GM10248 (cell line): ENCODE results near the gene CENPT.
"Not testable (repeated sequence)": the region's sequence is repeated elsewhere in the genome, so short reads cannot be mapped to it uniquely, and the experiment has no call there.

Experiments
- CTCF ChIA-PET: fragments of 300-600 bp; sonication (Branson Sonifier 250); formaldehyde crosslinking; extraction: SDS; loops from one replicate; lab custom pipeline; 2021; ENCODE audit warnings: antibody characterized with exemption; lab: Yijun Ruan, JAX
- POLR2A ChIA-PET: fragments of 350-650 bp; sonication (Branson Sonifier 250); formaldehyde crosslinking; extraction: SDS; loops from one replicate; lab custom pipeline; 2020; ENCODE audit warnings: antibody characterized with exemption; lab: Yijun Ruan, JAX
- DNase-seq: peaks from one replicate; pipeline ENCODE4 v3.0.0; 2012; ENCODE audit errors: extremely low spot score
- TF ChIP-seq, protein P1 (sequence below): IDR thresholded peaks from 2 replicates; pipeline ENCODE4 v1.5.1; 2012; ENCODE audit warnings: mild to moderate bottlenecking, low read depth; ENCODE audit errors: extremely low read depth, missing control alignments, control extremely low read depth

Gene CENPT

DNA sequence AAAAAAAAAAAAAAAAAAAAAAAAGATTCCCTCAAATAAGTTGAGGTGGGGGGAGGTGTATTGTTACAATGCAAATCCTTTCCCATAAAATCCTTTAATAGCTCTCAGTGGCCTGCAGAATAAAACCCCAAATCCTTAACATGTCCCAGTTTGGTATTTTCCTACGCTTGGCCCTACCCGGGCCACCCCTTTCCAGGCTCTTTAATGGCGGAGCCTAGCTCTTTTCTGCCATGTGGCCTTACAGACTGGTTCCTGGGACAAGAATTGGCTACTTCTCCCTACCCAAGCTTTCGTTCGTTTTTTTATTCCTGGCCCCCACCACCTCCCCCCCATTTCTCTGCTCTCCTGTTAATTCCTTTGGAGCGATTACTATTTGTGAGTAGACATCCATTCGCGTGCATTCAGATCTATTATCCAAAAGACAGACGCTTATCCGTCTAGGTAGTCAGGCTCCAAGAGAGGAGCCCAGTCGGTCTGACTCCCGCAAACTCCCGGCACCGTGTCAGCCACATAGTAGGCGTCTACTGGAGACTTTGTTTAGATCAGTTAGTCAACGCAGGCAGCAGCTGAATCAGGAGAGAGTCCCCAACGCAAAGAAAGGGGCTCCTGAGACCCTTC is 6.2 kb downstream of the CENPT start:
- TF ChIP-seq, protein P1, sequence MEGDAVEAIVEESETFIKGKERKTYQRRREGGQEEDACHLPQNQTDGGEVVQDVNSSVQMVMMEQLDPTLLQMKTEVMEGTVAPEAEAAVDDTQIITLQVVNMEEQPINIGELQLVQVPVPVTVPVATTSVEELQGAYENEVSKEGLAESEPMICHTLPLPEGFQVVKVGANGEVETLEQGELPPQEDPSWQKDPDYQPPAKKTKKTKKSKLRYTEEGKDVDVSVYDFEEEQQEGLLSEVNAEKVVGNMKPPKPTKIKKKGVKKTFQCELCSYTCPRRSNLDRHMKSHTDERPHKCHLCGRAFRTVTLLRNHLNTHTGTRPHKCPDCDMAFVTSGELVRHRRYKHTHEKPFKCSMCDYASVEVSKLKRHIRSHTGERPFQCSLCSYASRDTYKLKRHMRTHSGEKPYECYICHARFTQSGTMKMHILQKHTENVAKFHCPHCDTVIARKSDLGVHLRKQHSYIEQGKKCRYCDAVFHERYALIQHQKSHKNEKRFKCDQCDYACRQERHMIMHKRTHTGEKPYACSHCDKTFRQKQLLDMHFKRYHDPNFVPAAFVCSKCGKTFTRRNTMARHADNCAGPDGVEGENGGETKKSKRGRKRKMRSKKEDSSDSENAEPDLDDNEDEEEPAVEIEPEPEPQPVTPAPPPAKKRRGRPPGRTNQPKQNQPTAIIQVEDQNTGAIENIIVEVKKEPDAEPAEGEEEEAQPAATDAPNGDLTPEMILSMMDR = no peak
- CTCF ChIA-PET = interaction anchor here (0.7 to 1.5 kb wide), 7 partner anchors 8 to 231 kb away, joined by 3 to 10 read pairs (median 3); no protein-coding TSS in a partner anchor
- POLR2A ChIA-PET = no interaction called here
- DNase-seq = no peak

DNA sequence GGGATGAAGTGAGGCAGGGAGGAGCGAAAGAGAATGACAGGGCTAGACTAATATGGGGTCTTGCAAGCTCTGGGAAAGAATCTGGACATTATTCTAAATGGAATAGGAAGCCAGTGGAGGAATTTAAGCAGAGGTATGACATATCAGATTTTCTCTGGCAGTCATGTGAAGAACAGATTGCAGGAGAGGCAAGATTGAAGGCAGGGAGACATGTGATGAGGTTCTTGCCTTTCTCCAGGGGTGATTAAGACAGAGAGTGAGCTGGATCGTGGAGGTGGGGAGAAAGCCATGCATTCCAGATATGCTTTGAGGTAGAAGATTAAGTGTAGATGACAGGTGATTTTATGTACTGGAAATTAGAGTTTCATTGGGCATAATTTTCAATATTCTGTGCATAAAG is 9.7 kb downstream of the CENPT start:
- DNase-seq = no peak
- POLR2A ChIA-PET = no interaction called here
- CTCF ChIA-PET = interaction anchor here (1.0 to 2.5 kb wide), 5 partner anchors 8 to 165 kb away, joined by 3 to 13 read pairs (median 4); partner anchors contain the start of gene NUTF2
- TF ChIP-seq, protein P1 = no peak

DNA sequence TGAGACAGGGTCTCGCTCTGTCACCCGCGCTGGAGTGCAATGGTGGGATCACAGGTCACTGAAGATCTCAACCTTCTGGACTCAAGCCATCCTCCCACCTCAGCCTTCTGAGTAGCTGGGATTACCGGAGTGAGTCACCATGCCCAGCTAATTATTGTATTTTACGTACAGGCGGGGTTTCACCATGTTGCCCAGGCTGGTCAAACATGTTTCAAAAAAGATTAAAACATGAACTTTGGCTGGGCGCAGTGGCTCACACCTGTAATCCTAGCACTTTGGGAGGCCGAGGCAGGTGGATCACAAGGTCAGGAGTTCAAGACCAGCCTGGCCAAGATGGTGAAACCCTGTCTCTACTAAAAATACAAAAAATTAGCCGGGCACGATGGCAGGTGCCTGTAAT is 10.3 kb downstream of the CENPT start:
- POLR2A ChIA-PET, DNase-seq: not testable (repeated sequence)
- CTCF ChIA-PET = interaction anchor here (1.0 to 2.5 kb wide), 5 partner anchors 9 to 164 kb away, joined by 3 to 13 read pairs (median 4); partner anchors contain the start of gene NUTF2

DNA sequence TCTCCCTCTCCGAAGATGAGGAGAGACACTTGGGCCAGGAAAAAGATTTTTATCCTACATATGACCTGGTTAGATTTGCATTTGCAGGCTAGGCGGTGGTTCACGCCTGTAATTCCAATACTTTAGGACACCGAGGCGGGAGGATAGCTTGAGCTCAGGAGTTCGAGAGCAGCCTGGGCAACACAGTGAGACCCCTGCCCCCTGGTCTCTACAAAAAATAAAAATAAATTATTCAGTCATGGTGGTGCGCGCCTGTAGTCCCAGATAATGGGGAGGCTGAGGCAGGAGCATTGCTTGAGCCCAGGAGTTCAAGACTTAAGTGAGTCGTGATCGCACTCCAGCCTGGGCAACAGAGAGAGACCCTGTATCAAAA is 13.3 kb downstream of the CENPT start:
- ChIA-PET POLR2A (interaction anchor here (0.6 to 1.0 kb wide), 2 partner anchors 10 to 16 kb away, joined by 3 read pairs; no protein-coding TSS in a partner anchor), CTCF (interaction anchor here (0.7 to 11.3 kb wide), 6 partner anchors 9 to 313 kb away, joined by 3 to 159 read pairs (median 4); no protein-coding TSS in a partner anchor)
- TF ChIP-seq, protein P1 = no peak
- DNase-seq = no peak

DNA sequence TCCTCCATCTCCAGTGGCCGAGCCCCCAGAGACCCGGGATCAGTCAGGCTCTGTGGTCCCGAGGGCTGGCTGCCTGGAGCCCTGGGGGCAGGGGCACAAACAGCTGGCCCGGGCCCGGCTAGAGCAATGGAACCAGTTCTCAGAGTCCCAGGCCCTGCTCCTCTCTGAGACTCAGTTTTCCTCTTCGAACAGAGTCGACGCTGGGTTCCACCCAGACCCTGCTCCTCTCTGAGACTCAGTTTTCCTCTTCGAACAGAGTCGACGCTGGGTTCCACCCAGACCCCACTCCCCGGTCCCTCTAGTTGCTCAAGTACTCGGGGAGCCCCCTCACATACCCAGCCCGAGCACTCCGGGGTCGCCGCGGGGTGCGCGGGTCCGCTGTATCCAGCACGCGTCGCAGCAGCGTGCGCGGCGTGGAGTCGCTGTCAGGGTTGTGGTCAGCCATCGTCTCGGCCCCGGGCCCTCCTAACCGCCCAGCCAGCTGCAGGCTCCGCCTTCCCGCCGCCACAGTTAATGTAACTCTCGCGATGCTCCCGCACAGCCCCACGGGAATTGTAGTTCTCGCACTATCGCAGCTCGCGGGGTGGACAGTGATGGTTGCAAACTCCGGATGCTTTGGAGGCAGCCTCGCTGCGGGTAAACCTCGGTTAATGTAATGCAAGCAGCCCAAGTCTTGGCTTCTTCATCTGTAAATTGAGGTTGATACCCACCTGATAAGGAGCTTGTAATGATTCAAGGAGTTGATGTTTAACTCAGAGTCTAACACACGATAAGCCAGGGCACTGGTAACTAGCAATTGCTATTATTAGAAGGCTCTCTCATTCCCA is 13.9 kb downstream of the CENPT start:
- ChIA-PET CTCF (interaction anchor here (0.7 to 11.3 kb wide), 12 partner anchors 7 to 320 kb away, joined by 3 to 159 read pairs (median 4); no protein-coding TSS in a partner anchor), POLR2A (interaction anchor here (0.6 to 1.0 kb wide), 2 partner anchors 10 to 17 kb away, joined by 3 read pairs; no protein-coding TSS in a partner anchor)
- TF ChIP-seq, protein P1 = no peak
- peak; percentile 98 for DNase-seq

DNA sequence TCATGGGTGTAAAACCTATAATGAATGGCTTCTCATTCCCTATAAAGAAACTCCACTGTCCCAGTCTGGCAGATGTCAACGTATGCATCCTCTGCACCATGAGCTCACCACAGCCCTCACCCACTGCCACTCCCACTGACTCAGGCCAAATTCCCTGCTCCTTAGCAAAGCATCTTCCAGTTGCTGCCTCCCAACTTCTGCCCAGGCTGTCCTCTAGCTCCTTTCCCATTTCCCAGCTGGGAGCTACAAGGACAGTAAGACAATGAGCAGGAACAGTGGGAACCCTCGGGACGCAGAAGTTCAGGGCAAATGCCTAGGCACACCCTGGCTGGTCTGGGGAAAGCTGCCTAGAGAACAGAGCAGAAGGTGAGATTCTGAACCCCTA is 14.5 kb downstream of the CENPT start:
- no peak for DNase-seq
- ChIA-PET POLR2A (interaction anchor here (1.0 kb wide), 1 partner anchor 18 kb away, joined by 3 read pairs; no protein-coding TSS in a partner anchor), CTCF (interaction anchor here (0.8 to 11.3 kb wide), 11 partner anchors 8 to 319 kb away, joined by 3 to 159 read pairs (median 4); no protein-coding TSS in a partner anchor)
- TF ChIP-seq, protein P1 = no peak
